ENCODE data around the gene IFTAP. TPM values are rescaled to one million over a fixed set of nuclear protein-coding genes. Genes with fewer than 3 reads are reported as not detected.

Gene IFTAP
- total and polyA plus RNA-seq, 2 experiments from 2014 or later: 17.8 to 34.1 TPM

GRCh38 chr11:36683818-36684217, 89.5 kb downstream of the IFTAP start:
- no peaks in the 10 kb centered on the region for H4K20me1 ChIP-seq (ENCODE audit: insufficient read depth, poor library complexity, severe bottlenecking)
- no peaks in the 10 kb centered on the region for H3K27me3 ChIP-seq
- H3K4me1 ChIP-seq (ENCODE audit: insufficient read depth): no peaks in the 10 kb centered on the region
- no peak overlapping the region for H2AFZ ChIP-seq
- no peak overlapping the region for H3K4me2 ChIP-seq
- no peak for DNase-seq (ENCODE audit: low spot score)
- no peak overlapping the region for H3K4me3 ChIP-seq
- TF ChIP-seq EZH2phosphoT487 (IDR thresholded peaks at IDR 0.05; ENCODE audit: low read depth, severe bottlenecking, unreplicated experiment) (no peak), EZH2 (IDR thresholded peaks at IDR 0.05; ENCODE audit: borderline replicate concordance) (no peak)
- TF ChIP-seq, protein P1, sequence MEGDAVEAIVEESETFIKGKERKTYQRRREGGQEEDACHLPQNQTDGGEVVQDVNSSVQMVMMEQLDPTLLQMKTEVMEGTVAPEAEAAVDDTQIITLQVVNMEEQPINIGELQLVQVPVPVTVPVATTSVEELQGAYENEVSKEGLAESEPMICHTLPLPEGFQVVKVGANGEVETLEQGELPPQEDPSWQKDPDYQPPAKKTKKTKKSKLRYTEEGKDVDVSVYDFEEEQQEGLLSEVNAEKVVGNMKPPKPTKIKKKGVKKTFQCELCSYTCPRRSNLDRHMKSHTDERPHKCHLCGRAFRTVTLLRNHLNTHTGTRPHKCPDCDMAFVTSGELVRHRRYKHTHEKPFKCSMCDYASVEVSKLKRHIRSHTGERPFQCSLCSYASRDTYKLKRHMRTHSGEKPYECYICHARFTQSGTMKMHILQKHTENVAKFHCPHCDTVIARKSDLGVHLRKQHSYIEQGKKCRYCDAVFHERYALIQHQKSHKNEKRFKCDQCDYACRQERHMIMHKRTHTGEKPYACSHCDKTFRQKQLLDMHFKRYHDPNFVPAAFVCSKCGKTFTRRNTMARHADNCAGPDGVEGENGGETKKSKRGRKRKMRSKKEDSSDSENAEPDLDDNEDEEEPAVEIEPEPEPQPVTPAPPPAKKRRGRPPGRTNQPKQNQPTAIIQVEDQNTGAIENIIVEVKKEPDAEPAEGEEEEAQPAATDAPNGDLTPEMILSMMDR (IDR thresholded peaks at IDR 0.05; ENCODE audit: poor library complexity): no peak
- no peaks in the 10 kb centered on the region for H3K36me3 ChIP-seq (replicated peaks; ENCODE audit: insufficient read depth, low read depth)
- no peaks in the 10 kb centered on the region for H3K9me3 ChIP-seq (ENCODE audit: low read depth)
- 96% methylated on average over 1 of the region's 1 CpG for WGBS (ENCODE audit: low lambda C conversion rate, missing lambda C conversion rate)
- H3K9me2 ChIP-seq (replicated peaks; ENCODE audit: insufficient read depth): no peaks in the 10 kb centered on the region
- H3K79me2 ChIP-seq: no peaks in the 10 kb centered on the region
- no peak overlapping the region for H3K27ac ChIP-seq

DNA sequence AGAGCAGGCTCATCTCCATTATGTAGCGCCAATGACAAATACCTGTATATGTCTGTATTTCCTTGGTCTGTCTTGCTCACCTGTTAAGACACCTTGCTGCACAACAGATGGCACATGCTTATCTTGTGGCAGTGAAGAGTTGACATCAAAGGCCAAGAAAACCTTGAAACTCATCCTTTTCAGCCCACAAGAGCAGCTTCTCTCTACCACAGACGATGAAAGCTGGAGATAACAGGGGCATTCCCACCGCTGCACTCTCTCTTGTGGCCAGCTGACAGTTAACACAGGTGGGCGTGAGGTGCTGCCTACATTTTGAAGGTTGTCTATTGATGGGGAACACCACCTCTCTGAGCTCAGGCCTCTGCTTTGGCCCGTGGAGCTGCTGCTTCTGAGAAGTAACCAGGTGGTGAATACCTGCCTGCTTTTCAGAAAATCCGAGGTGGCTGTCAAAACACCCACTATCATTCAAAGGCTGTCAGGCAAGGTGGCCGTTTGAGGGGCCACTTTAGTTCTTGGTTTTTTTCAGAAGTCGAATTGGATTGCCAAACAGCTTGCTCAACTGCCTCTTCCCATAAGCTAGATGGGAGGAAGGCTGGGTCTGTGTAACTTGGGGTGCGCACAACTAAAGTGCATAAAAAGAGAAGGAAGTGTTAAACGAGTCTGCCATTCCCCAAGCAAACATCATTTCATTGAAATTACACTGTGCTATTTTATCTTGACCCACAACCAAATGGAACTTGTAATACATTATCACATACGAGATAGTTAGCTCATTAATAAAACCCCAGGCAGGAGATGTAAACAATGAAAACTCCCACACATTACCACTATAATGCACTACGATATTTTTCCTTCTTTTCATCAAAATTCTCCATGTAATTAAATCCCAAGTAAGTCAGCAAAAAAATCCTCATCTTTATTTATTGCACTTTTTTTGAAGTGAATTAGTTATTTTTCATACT, 90.8 kb downstream of the IFTAP start:
- Histone ChIP-seq H2AFZ (no peak overlapping the region), H3K79me2 (no peaks in the 10 kb centered on the region), H3K4me2 (no peak overlapping the region), H3K27me3 (no peaks in the 10 kb centered on the region), H4K20me1 (ENCODE audit: insufficient read depth, poor library complexity, severe bottlenecking) (no peaks in the 10 kb centered on the region), H3K27ac (no peak overlapping the region), H3K9me3 (ENCODE audit: low read depth) (no peaks in the 10 kb centered on the region), H3K4me1 (ENCODE audit: insufficient read depth) (no peaks in the 10 kb centered on the region), H3K36me3 (replicated peaks; ENCODE audit: insufficient read depth, low read depth) (no peaks in the 10 kb centered on the region), H3K9me2 (replicated peaks; ENCODE audit: insufficient read depth) (no peaks in the 10 kb centered on the region), H3K4me3 (no peak overlapping the region)
- no peak for DNase-seq (ENCODE audit: low spot score)
- WGBS (ENCODE audit: low lambda C conversion rate, missing lambda C conversion rate): 72% methylated on average over 12 of the region's 12 CpGs
- TF ChIP-seq, protein P1 (IDR thresholded peaks at IDR 0.05; ENCODE audit: poor library complexity): no peak
- TF ChIP-seq EZH2phosphoT487 (IDR thresholded peaks at IDR 0.05; ENCODE audit: low read depth, severe bottlenecking, unreplicated experiment) (no peak), EZH2 (IDR thresholded peaks at IDR 0.05; ENCODE audit: borderline replicate concordance) (no peak)

DNA sequence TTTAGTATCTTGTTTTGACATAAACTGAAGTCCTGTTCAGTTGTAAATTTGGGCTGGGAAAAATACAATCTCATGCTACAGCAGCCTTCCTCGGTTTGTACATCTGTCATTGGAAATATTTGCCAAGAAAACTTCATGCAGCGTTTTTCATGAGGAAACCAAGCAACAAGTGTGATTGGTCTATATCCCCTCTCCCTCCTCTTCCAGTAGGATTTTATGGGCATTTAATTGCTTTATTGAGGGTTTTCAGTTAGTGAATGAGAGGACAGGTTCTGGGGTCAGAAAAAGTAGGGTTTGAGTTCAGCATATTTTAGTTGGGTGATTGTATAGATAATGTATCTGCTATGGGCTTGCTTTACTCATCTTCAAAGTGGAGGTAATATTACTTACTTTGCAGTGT, 93.8 kb downstream of the IFTAP start:
- no peaks in the 10 kb centered on the region for H3K27me3 ChIP-seq
- no peak overlapping the region for H3K4me2 ChIP-seq
- H3K79me2 ChIP-seq: no peaks in the 10 kb centered on the region
- no peak overlapping the region for H3K4me3 ChIP-seq
- 60% methylated on average over 2 of the region's 2 CpGs for WGBS (ENCODE audit: low lambda C conversion rate, missing lambda C conversion rate)
- no peaks in the 10 kb centered on the region for H3K9me3 ChIP-seq (ENCODE audit: low read depth)
- H3K27ac ChIP-seq: no peak overlapping the region
- no peaks in the 10 kb centered on the region for H3K9me2 ChIP-seq (replicated peaks; ENCODE audit: insufficient read depth)
- H3K36me3 ChIP-seq (replicated peaks; ENCODE audit: insufficient read depth, low read depth): no peaks in the 10 kb centered on the region
- no peak overlapping the region for H2AFZ ChIP-seq
- TF ChIP-seq, protein P1 (IDR thresholded peaks at IDR 0.05; ENCODE audit: poor library complexity): no peak
- TF ChIP-seq EZH2phosphoT487 (IDR thresholded peaks at IDR 0.05; ENCODE audit: low read depth, severe bottlenecking, unreplicated experiment) (no peak), EZH2 (IDR thresholded peaks at IDR 0.05; ENCODE audit: borderline replicate concordance) (no peak)
- no peaks in the 10 kb centered on the region for H4K20me1 ChIP-seq (ENCODE audit: insufficient read depth, poor library complexity, severe bottlenecking)
- no peaks in the 10 kb centered on the region for H3K4me1 ChIP-seq (ENCODE audit: insufficient read depth)
- no peak for DNase-seq (ENCODE audit: low spot score)
